Mesenchymal stem cell (in vitro differentiated cells and primary cell): ENCODE measurements around the gene TSC22D4.
"Not testable (repeated sequence)": the region's sequence is repeated elsewhere in the genome, so short reads cannot be mapped to it uniquely, and the experiment has no call there.

ENCODE experiments used
- DNase-seq: peaks from one replicate; pipeline ENCODE4 v3.0.0-alpha.2; 2013
- H2AFZ ChIP-seq: one replicate; pipeline ENCODE4 v1.6.1; 2013; ENCODE audit warnings: low read depth, mild to moderate bottlenecking, control low read depth, inconsistent platforms, low read length, moderate library complexity
- H2AK5ac ChIP-seq: 2 replicates; pipeline ENCODE4 v1.6.1; 2013; ENCODE audit warnings: low read length, moderate library complexity, mild to moderate bottlenecking, inconsistent platforms; ENCODE audit not compliant: severe bottlenecking
- H2BK120ac ChIP-seq: one replicate; pipeline ENCODE4 v1.6.1; 2013; ENCODE audit warnings: low read depth, mild to moderate bottlenecking, inconsistent platforms, low read length, moderate library complexity
- H2BK12ac ChIP-seq, 2 experiments: one replicate each; pipeline ENCODE4 v1.6.1; 2013; ENCODE audit warnings: inconsistent platforms in 2 of 2, low read length in 2 of 2, mild to moderate bottlenecking in 2 of 2, moderate library complexity in 2 of 2, control low read depth in 1 of 2
- H2BK15ac ChIP-seq: one replicate; pipeline ENCODE4 v1.6.1; 2013; ENCODE audit warnings: mild to moderate bottlenecking, low read depth, inconsistent platforms; ENCODE audit not compliant: poor library complexity, severe bottlenecking
- H2BK5ac ChIP-seq: 2 replicates; pipeline ENCODE4 v1.6.1; 2013; ENCODE audit warnings: low read depth, mild to moderate bottlenecking, low read length, control low read depth, inconsistent platforms; ENCODE audit not compliant: poor library complexity, severe bottlenecking
- H3K14ac ChIP-seq, 2 experiments: one replicate each; pipeline ENCODE4 v1.6.1; 2013; ENCODE audit warnings: inconsistent platforms in 2 of 2, low read length in 2 of 2, control low read depth in 1 of 2, mild to moderate bottlenecking in 1 of 2, moderate library complexity in 1 of 2
- H3K18ac ChIP-seq, 2 experiments: one replicate each; pipeline ENCODE4 v1.6.1; 2013; ENCODE audit warnings: inconsistent platforms in 2 of 2, low read length in 2 of 2, control low read depth in 1 of 2, low read depth in 1 of 2, mild to moderate bottlenecking in 1 of 2
- H3K23ac ChIP-seq, 2 experiments: one replicate each; pipeline ENCODE4 v1.6.1; 2013; ENCODE audit warnings: inconsistent platforms in 2 of 2, low read length in 2 of 2, mild to moderate bottlenecking in 2 of 2, moderate library complexity in 2 of 2, control low read depth in 1 of 2
- H3K27ac ChIP-seq: 2 replicates; pipeline ENCODE4 v1.5.1; 2013; ENCODE audit warnings: mild to moderate bottlenecking, moderate library complexity, low read length, control low read depth, inconsistent platforms; ENCODE audit not compliant: poor library complexity, severe bottlenecking
- H3K27me3 ChIP-seq, 2 experiments: 2 replicates each; pipeline versions ENCODE4 v1.6.1 to v1.7.0; 2013; ENCODE audit warnings: low read length in 2 of 2, mild to moderate bottlenecking in 2 of 2, moderate library complexity in 2 of 2, control low read depth in 1 of 2, inconsistent platforms in 1 of 2; ENCODE audit not compliant: control insufficient read depth in 1 of 2, insufficient read depth in 1 of 2
- H3K36me3 ChIP-seq, 2 experiments: 2 replicates each; pipeline versions ENCODE4 v1.6.1 to v1.7.0; 2013; ENCODE audit warnings: low read length in 2 of 2, control low read depth in 1 of 2, inconsistent platforms in 1 of 2, low read depth in 1 of 2, mild to moderate bottlenecking in 1 of 2; ENCODE audit not compliant: insufficient read depth in 2 of 2, control insufficient read depth in 1 of 2
- H3K4ac ChIP-seq, 2 experiments: one replicate each; pipeline ENCODE4 v1.6.1; 2013; ENCODE audit warnings: inconsistent platforms in 2 of 2, low read length in 2 of 2, mild to moderate bottlenecking in 2 of 2, moderate library complexity in 2 of 2, control low read depth in 1 of 2, low read depth in 1 of 2
- H3K4me1 ChIP-seq: 2 replicates; pipeline ENCODE4 v1.6.1; 2013; ENCODE audit warnings: low read depth, low read length, control low read depth; ENCODE audit not compliant: control insufficient read depth, insufficient read depth
- H3K4me2 ChIP-seq: 2 replicates; pipeline ENCODE4 v1.6.1; 2013; ENCODE audit warnings: low read length, mild to moderate bottlenecking, inconsistent platforms; ENCODE audit not compliant: poor library complexity, severe bottlenecking
- H3K4me3 ChIP-seq, 2 experiments: 2 replicates each; pipeline versions ENCODE4 v1.5.1 to v1.7.0; 2013; ENCODE audit warnings: low read length in 2 of 2, mild to moderate bottlenecking in 2 of 2, control low read depth in 1 of 2, low read depth in 1 of 2; ENCODE audit not compliant: insufficient read depth in 1 of 2
- H3K79me1 ChIP-seq: replicated peaks from 2 replicates; pipeline ENCODE4 v1.6.1; 2013; ENCODE audit warnings: mild to moderate bottlenecking, control low read depth, low read length, inconsistent platforms; ENCODE audit not compliant: poor library complexity, severe bottlenecking
- H3K9ac ChIP-seq: 2 replicates; pipeline ENCODE4 v1.7.0; 2013; ENCODE audit warnings: mild to moderate bottlenecking, low read length, moderate library complexity
- H3K9me3 ChIP-seq: 2 replicates; pipeline ENCODE4 v1.7.0; 2013; ENCODE audit warnings: mild to moderate bottlenecking, low read length; ENCODE audit not compliant: control insufficient read depth
- H4K8ac ChIP-seq: one replicate; pipeline ENCODE4 v1.6.1; 2013; ENCODE audit warnings: inconsistent platforms, mild to moderate bottlenecking, low read length, moderate library complexity
- H4K91ac ChIP-seq: one replicate; pipeline ENCODE4 v1.6.1; 2013; ENCODE audit warnings: mild to moderate bottlenecking, low read length, inconsistent platforms
- WGBS: methylation state at CpG from one replicate; pipeline ENCODE4 v1.1.7; 2013; ENCODE audit warnings: mixed read lengths; 5-methylcytosine and 5-hydroxymethylcytosine counted together

TSC22D4 gene

DNA sequence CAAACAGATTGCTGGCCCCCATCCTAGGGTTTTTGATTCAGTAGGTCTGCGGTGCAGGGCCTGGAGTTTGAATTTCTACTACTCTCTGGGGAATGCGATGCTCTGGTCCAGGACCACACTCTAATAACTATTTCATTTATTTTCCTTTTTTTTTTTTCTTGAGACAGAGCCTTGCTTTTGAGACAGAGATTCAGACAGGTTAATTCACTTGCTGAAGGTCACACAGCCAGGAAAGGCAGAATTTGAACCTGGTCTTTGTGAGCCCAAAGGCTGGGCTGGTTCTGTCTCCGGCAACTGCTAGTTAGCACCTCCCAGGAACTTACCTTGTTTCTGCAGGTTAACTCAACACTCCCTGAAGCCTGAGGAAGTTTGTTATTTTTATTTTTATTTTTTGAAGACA lies 26.5 kb downstream of the TSC22D4 start:
- H3K79me1 ChIP-seq, result no peaks in the 10 kb centered on the region
- H3K4ac ChIP-seq, result no peak overlapping the region
- H4K91ac ChIP-seq, result no peak overlapping the region
- no peak overlapping the region for H3K9ac ChIP-seq
- H3K36me3 ChIP-seq, result peaks cover 7 to 9% of the 10 kb centered on the region in 2 experiments
- H2BK5ac ChIP-seq, result no peak overlapping the region
- 97% methylated on average over 3 of the region's 3 CpGs for WGBS
- no peak overlapping the region for H3K4me3 ChIP-seq
- H4K8ac ChIP-seq, result no peak overlapping the region
- no peak for DNase-seq
- H3K4me2 ChIP-seq, result no peak overlapping the region
- H3K14ac ChIP-seq, result no peak overlapping the region
- H2AK5ac ChIP-seq, result no peak overlapping the region
- H2BK120ac ChIP-seq, result no peak overlapping the region
- no peak overlapping the region for H3K27ac ChIP-seq
- no peak overlapping the region for H3K23ac ChIP-seq
- no peak overlapping the region for H2AFZ ChIP-seq
- no peaks in the 10 kb centered on the region for H3K9me3 ChIP-seq
- H2BK12ac ChIP-seq, result no peak overlapping the region
- no peak overlapping the region for H3K18ac ChIP-seq
- H2BK15ac ChIP-seq, result no peak overlapping the region
- no peaks in the 10 kb centered on the region for H3K27me3 ChIP-seq
- peaks cover 9% of the 10 kb centered on the region for H3K4me1 ChIP-seq

DNA sequence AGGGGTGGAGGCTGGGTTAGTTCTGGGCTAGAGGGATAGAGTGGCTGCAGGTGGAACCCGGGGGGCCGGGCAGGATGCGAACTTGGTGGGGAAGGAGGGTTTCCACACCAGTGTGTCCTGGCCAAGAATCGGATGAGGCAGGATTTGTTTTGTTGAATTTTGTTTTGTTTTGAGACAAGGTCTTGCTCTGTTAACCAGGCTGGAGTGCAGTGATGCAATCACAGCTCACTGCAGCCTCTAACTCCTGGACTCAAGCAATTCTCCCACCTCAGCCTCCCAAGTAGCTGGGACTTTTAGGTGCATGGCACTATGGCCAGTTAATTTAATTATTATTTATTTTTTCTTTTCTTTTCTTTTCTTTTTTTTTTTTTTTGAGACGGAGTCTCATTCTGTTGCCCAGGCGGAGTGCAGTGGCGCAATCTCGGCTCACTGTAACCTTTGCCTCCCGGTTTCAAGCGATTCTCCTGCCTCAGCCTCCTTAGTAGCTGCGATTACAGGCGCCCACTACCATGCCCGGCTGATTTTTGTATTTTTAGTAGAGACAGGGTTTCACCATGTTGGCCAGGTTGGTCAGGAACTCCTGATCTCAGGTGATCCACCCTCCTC lies 29.7 kb downstream of the TSC22D4 start:
- H2BK15ac ChIP-seq, result peak overlapping the region; percentile 70
- WGBS, result 94% methylated on average over 13 of the region's 13 CpGs
- no peaks in the 10 kb centered on the region for H3K27me3 ChIP-seq
- DNase-seq, result no peak
- no peak overlapping the region for H3K23ac ChIP-seq
- no peak overlapping the region for H3K4me2 ChIP-seq
- H3K9me3 ChIP-seq, result no peaks in the 10 kb centered on the region
- no peak overlapping the region for H2AFZ ChIP-seq
- no peak overlapping the region for H3K4ac ChIP-seq
- H3K79me1 ChIP-seq, result no peaks in the 10 kb centered on the region
- H4K8ac ChIP-seq, result peak overlapping the region; percentile 82
- H2BK120ac ChIP-seq, result no peak overlapping the region
- no peaks in the 10 kb centered on the region for H3K36me3 ChIP-seq
- H2AK5ac ChIP-seq, result no peak overlapping the region
- no peak overlapping the region for H2BK12ac ChIP-seq
- H4K91ac ChIP-seq, result no peak overlapping the region
- H3K14ac ChIP-seq, result no peak overlapping the region
- H3K9ac ChIP-seq, result peak overlapping the region; percentile 22
- H3K18ac ChIP-seq, result no peak overlapping the region
- H3K4me1 ChIP-seq, result peaks cover 21% of the 10 kb centered on the region
- H2BK5ac ChIP-seq, result no peak overlapping the region
- no peak overlapping the region for H3K27ac ChIP-seq
- H3K4me3 ChIP-seq, result no peak overlapping the region

DNA sequence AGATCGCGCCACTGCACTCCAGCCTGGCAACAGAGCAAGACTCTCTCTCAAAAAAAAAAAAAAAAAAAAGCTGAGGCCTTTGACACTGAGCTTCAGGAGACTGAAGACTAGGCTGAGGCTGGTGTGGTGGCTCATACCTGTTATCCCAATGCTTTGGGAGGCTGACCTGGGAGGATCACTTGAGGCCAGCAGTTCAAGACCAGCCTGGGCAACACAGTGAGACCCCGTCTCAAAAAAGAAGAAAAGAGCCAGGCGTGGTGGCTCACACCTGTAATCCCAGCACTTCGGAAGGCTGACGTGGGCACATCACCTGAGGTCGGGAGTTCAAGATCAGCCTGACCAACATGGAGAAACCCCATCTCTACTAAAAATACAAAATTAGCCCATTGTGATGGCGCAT lies 31.7 kb downstream of the TSC22D4 start:
- H3K79me1 ChIP-seq, H2BK120ac ChIP-seq, H3K18ac ChIP-seq, H3K4me3 ChIP-seq, H3K23ac ChIP-seq, H4K8ac ChIP-seq, H2BK12ac ChIP-seq, H2AK5ac ChIP-seq, H3K4ac ChIP-seq, DNase-seq, H3K4me2 ChIP-seq, H2AFZ ChIP-seq, H3K9ac ChIP-seq, H3K27me3 ChIP-seq, H3K9me3 ChIP-seq, H3K27ac ChIP-seq, H2BK5ac ChIP-seq, H3K36me3 ChIP-seq, H2BK15ac ChIP-seq, H4K91ac ChIP-seq, H3K14ac ChIP-seq: not testable (repeated sequence)
- 91% methylated on average over 3 of the region's 8 CpGs for WGBS
- H3K4me1 ChIP-seq, result peaks cover 24% of the 10 kb centered on the region

DNA sequence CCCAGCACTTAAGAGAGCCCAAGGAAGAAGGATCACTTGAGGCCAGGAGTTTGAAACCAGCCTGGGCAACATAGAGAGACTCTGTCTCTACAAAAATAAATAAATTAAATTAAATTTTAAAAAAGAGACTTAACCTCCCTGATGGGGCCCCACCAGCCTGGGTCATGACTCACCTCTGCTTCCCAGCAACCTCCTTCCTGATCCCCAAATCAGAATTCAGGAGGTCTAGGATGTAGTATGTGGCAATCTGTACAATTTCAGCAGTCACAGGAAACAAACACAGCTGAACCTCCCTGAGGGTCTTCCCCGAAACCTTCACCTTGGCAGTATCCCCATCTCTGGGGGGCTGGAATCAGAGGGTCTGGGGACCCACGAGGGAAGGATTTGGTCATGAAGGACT lies 33.0 kb downstream of the TSC22D4 start:
- 85% methylated on average over 2 of the region's 2 CpGs for WGBS
- Histone ChIP-seq H3K23ac (no peak overlapping the region), H3K4me1 (peaks cover 24% of the 10 kb centered on the region), H4K91ac (no peak overlapping the region), H3K18ac (no peak overlapping the region), H2AFZ (no peak overlapping the region), H3K27me3 (no peaks in the 10 kb centered on the region), H2BK120ac (no peak overlapping the region), H2BK12ac (peak overlapping the region in 1 of 2 experiments; percentile 15), H3K9me3 (no peaks in the 10 kb centered on the region), H3K36me3 (no peaks in the 10 kb centered on the region), H3K9ac (peak overlapping the region; percentile 60), H3K14ac (no peak overlapping the region), H3K27ac (no peak overlapping the region), H3K4me2 (no peak overlapping the region), H2BK5ac (no peak overlapping the region), H2BK15ac (no peak overlapping the region), H3K79me1 (no peaks in the 10 kb centered on the region), H2AK5ac (peak overlapping the region; percentile 20), H4K8ac (no peak overlapping the region), H3K4ac (no peak overlapping the region), H3K4me3 (peak overlapping the region in 1 of 2 experiments; percentile 26)
- DNase-seq, result no peak
